HepG2 (cell line): Measurements from ENCODE around the gene KIF1C. TPM values are rescaled to one million over a fixed set of nuclear protein-coding genes. Genes with fewer than 3 reads are reported as not detected.

Source experiments
- AGO2 ChIP-seq: fragments of 200-400 bp; formaldehyde crosslinking; optimal IDR thresholded peaks from 2 replicates; pipeline ENCODE3; 2017; ENCODE audit warnings: mild to moderate bottlenecking, low read depth, low read length, moderate library complexity
- DR1 ChIP-seq: sonication (generic); formaldehyde crosslinking; IDR thresholded peaks from 2 replicates; pipeline ENCODE4 v1.8.0; 2021; ENCODE audit warnings: mild to moderate bottlenecking, missing genetic modification reagents, inconsistent platforms
- DRAP1 ChIP-seq: IDR thresholded peaks from 2 replicates; pipeline ENCODE4 v1.6.1; 2016; ENCODE audit warnings: missing genetic modification reagents, missing compliant biosample characterization
- ELF4 ChIP-seq: sonication (generic); formaldehyde crosslinking; IDR thresholded peaks from 2 replicates; pipeline ENCODE4 v1.5.0; 2020; ENCODE audit warnings: missing genetic modification reagents, mild to moderate bottlenecking, moderate library complexity, borderline replicate concordance
- FUBP1 ChIP-seq: sonication (generic); formaldehyde crosslinking; IDR thresholded peaks from 2 replicates; pipeline ENCODE4 v1.5.1; 2020; ENCODE audit warnings: missing genetic modification reagents, mild to moderate bottlenecking, borderline replicate concordance
- GATAD2A ChIP-seq: IDR thresholded peaks from 2 replicates; pipeline ENCODE4 v1.6.1; 2016
- HOXA3 ChIP-seq: sonication (generic); formaldehyde crosslinking; IDR thresholded peaks from 2 replicates; pipeline ENCODE4 v1.5.0; 2020; ENCODE audit warnings: missing genetic modification reagents
- HOXD1 ChIP-seq: sonication (generic); formaldehyde crosslinking; IDR thresholded peaks from 2 replicates; pipeline ENCODE4 v1.5.0; 2020; ENCODE audit warnings: missing genetic modification reagents
- KAT7 ChIP-seq: IDR thresholded peaks from 2 replicates; pipeline ENCODE4 v1.6.1; 2018; ENCODE audit warnings: borderline replicate concordance, missing compliant biosample characterization
- KMT2A ChIP-seq: sonication (generic); formaldehyde crosslinking; IDR thresholded peaks from 2 replicates; pipeline ENCODE4 v1.4.0; 2020; ENCODE audit warnings: missing genetic modification reagents
- MED1 ChIP-seq: sonication (generic); formaldehyde crosslinking; IDR thresholded peaks from 2 replicates; pipeline ENCODE4 v1.4.0; 2020; ENCODE audit warnings: missing genetic modification reagents
- MIER3 ChIP-seq: IDR thresholded peaks from 2 replicates; pipeline ENCODE4 v1.6.1; 2016; ENCODE audit warnings: missing compliant biosample characterization, borderline replicate concordance
- MYPOP ChIP-seq: sonication (generic); formaldehyde crosslinking; IDR thresholded peaks from 2 replicates; pipeline ENCODE4 v1.8.1; 2023; ENCODE audit warnings: mild to moderate bottlenecking, moderate library complexity, missing genetic modification reagents
- NFRKB ChIP-seq: fragments of 450-650 bp; IDR thresholded peaks from 2 replicates; pipeline ENCODE4 v1.6.1; 2017
- POLR2G ChIP-seq: fragments of 200-400 bp; formaldehyde crosslinking; IDR thresholded peaks from 2 replicates; pipeline ENCODE4 v1.6.1; 2018; ENCODE audit warnings: mild to moderate bottlenecking, low read depth, low read length, moderate library complexity
- RAD21 ChIP-seq: fragments of 450-650 bp; formaldehyde crosslinking; IDR thresholded peaks from 2 replicates; pipeline ENCODE4 v1.5.0; 2020; ENCODE audit warnings: mild to moderate bottlenecking
- RFX5 ChIP-seq: IDR thresholded peaks from 2 replicates; pipeline ENCODE4 v1.6.1; 2011; ENCODE audit warnings: low read depth, low read length, improper control_type of control experiment
- SAFB2 ChIP-seq: sonication (generic); formaldehyde crosslinking; IDR thresholded peaks from 2 replicates; pipeline ENCODE4 v1.5.1; 2020; ENCODE audit warnings: missing genetic modification reagents, low read depth, mild to moderate bottlenecking, borderline replicate concordance
- SALL1 ChIP-seq: sonication (generic); formaldehyde crosslinking; IDR thresholded peaks from 2 replicates; pipeline ENCODE4 v1.8.0; 2022; ENCODE audit warnings: mild to moderate bottlenecking, missing genetic modification reagents
- SIN3B ChIP-seq: fragments of 150-350 bp; IDR thresholded peaks from 2 replicates; pipeline ENCODE4 v1.6.1; 2014; ENCODE audit warnings: low read length
- SKI ChIP-seq: fragments of 450-650 bp; IDR thresholded peaks from one replicate; pipeline ENCODE4 v1.6.1; 2018; ENCODE audit warnings: mild to moderate bottlenecking; ENCODE audit not compliant: partially characterized antibody
- SP2 ChIP-seq: sonication (generic); formaldehyde crosslinking; IDR thresholded peaks from 2 replicates; pipeline ENCODE4 v1.5.1; 2020; ENCODE audit warnings: mild to moderate bottlenecking, missing genetic modification reagents
- THAP11 ChIP-seq: IDR thresholded peaks from 2 replicates; pipeline ENCODE4 v1.6.1; 2016; ENCODE audit warnings: missing biosample characterization, missing genetic modification reagents
- YEATS2 ChIP-seq: sonication (generic); formaldehyde crosslinking; IDR thresholded peaks from 2 replicates; pipeline ENCODE4 v1.4.0; 2020; ENCODE audit warnings: missing genetic modification reagents, borderline replicate concordance
- ZBTB20 ChIP-seq: sonication (generic); formaldehyde crosslinking; IDR thresholded peaks from 2 replicates; pipeline ENCODE4 v1.8.1; 2023; ENCODE audit warnings: missing genetic modification reagents, low read depth, mild to moderate bottlenecking, borderline replicate concordance
- ZC3H13 ChIP-seq: sonication (generic); formaldehyde crosslinking; IDR thresholded peaks from 2 replicates; pipeline ENCODE4 v1.8.1; 2023; ENCODE audit warnings: mild to moderate bottlenecking, missing genetic modification reagents, moderate library complexity
- ZIK1 ChIP-seq: sonication (generic); formaldehyde crosslinking; IDR thresholded peaks from 2 replicates; pipeline ENCODE4 v1.5.0; 2020; ENCODE audit warnings: mild to moderate bottlenecking, low read depth, missing genetic modification reagents, borderline replicate concordance
- ZNF274 ChIP-seq: sonication (generic); formaldehyde crosslinking; IDR thresholded peaks from 2 replicates; pipeline ENCODE4 v1.5.1; 2020; ENCODE audit warnings: mild to moderate bottlenecking, missing genetic modification reagents
- ZNF546 ChIP-seq: sonication (generic); formaldehyde crosslinking; conservative IDR thresholded peaks from 2 replicates; pipeline ENCODE4 v1.8.1; 2023; ENCODE audit warnings: mild to moderate bottlenecking, missing genetic modification reagents
- ZNF713 ChIP-seq: sonication (generic); formaldehyde crosslinking; IDR thresholded peaks from 2 replicates; pipeline ENCODE4 v1.4.0; 2020; ENCODE audit warnings: mild to moderate bottlenecking, missing genetic modification reagents
- polyA plus RNA-seq, 8 experiments: library from polyadenylated mRNA; depleted of rRNA in 3 of 8; stranded (reverse) in 7 of 8; unstranded in 1 of 8; fragments of >200 nt; fragmentation: Illumina TruSeq in 4 of 8; extraction: Trizol in 4 of 8; gene quantifications; 2 replicates each; pipeline versions ENCODE4 v1.2.1 to v1.2.3, GENCODE V29; 2011 to 2016; ENCODE audit warnings: low read depth in 4 of 8, missing spikeins in 1 of 8, mixed read lengths in 1 of 8; ENCODE audit not compliant: insufficient read depth in 1 of 8
- total RNA-seq, 5 experiments: library from RNA; depleted of rRNA; stranded (reverse); fragments of >200 nt; fragmentation: Illumina TruSeq; extraction: Trizol; gene quantifications; 2 replicates each; pipeline ENCODE4 v1.2.3, GENCODE V29; 2016; ENCODE audit warnings: low read depth in 1 of 5

KIF1C gene
- total and polyA plus RNA-seq, 2 of the 13 experiments (the other 11 are each of a cell fraction or from before 2014, with no cell fraction given) = 70.0 to 104 TPM

GRCh38 chr17:4997302-4998026, at the start of gene KIF1C, which contains the start of gene INCA1 (continued):
- TF ChIP-seq MIER3 (peak; percentile 44; the same call in 1 of the 2 replicates), KAT7 (no peak), AGO2 (peak; percentile 12), THAP11 (CRISPR knock-in tag) (peak; percentile 46; the same call in 1 of the 2 replicates), SIN3B (no peak), NFRKB (no peak), DR1 (CRISPR knock-in tag) (0 out of 2 replicates have a peak, but pooled peaks have one; percentile 46), HOXA3 (CRISPR knock-in tag) (peak; percentile 33; the same call in 1 of the 2 replicates), ELF4 (CRISPR knock-in tag) (no peak), ZC3H13 (CRISPR knock-in tag) (0 out of 2 replicates have a peak, but pooled peaks have one; percentile 12), RFX5 (no peak), SALL1 (CRISPR knock-in tag) (peak; percentile 53; the same call in 1 of the 2 replicates), SKI (peak; percentile 49), ZIK1 (no peak), RAD21 (CRISPR knock-in tag) (peak; percentile 23; the same call in 1 of the 2 replicates), ZNF546 (CRISPR knock-in tag) (no peak), ZNF713 (CRISPR knock-in tag) (no peak), ZNF274 (CRISPR knock-in tag) (peak; percentile 83), MYPOP (CRISPR knock-in tag) (peak; percentile 24; the same call in 1 of the 2 replicates), SAFB2 (CRISPR knock-in tag) (peak; percentile 67; the same call in 1 of the 2 replicates), MED1 (CRISPR knock-in tag) (peak; percentile 65; the same call in 1 of the 2 replicates), HOXD1 (CRISPR knock-in tag) (peak; percentile 24; the same call in 1 of the 2 replicates), KMT2A (CRISPR knock-in tag) (0 out of 2 replicates have a peak, but pooled peaks have one; percentile 16), YEATS2 (CRISPR knock-in tag) (peak; percentile 35; the same call in 1 of the 2 replicates), DRAP1 (CRISPR knock-in tag) (peak; percentile 62), FUBP1 (CRISPR knock-in tag) (no peak), POLR2G (peak; percentile 80), ZBTB20 (no peak), SP2 (CRISPR knock-in tag) (no peak), GATAD2A (0 out of 2 replicates have a peak, but pooled peaks have one; percentile 13)
